AG08396 (cell line): ENCODE data around the gene SPPL2B.
"Not testable (repeated sequence)": the region's sequence is repeated elsewhere in the genome, so short reads cannot be mapped to it uniquely, and the experiment has no call there.

Experiments
- DNase-seq: peaks from one replicate; pipeline ENCODE4 v3.0.0; 2012; ENCODE audit warnings: low spot score, mixed read lengths

The SPPL2B gene, protein sequence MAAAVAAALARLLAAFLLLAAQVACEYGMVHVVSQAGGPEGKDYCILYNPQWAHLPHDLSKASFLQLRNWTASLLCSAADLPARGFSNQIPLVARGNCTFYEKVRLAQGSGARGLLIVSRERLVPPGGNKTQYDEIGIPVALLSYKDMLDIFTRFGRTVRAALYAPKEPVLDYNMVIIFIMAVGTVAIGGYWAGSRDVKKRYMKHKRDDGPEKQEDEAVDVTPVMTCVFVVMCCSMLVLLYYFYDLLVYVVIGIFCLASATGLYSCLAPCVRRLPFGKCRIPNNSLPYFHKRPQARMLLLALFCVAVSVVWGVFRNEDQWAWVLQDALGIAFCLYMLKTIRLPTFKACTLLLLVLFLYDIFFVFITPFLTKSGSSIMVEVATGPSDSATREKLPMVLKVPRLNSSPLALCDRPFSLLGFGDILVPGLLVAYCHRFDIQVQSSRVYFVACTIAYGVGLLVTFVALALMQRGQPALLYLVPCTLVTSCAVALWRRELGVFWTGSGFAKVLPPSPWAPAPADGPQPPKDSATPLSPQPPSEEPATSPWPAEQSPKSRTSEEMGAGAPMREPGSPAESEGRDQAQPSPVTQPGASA

DNA sequence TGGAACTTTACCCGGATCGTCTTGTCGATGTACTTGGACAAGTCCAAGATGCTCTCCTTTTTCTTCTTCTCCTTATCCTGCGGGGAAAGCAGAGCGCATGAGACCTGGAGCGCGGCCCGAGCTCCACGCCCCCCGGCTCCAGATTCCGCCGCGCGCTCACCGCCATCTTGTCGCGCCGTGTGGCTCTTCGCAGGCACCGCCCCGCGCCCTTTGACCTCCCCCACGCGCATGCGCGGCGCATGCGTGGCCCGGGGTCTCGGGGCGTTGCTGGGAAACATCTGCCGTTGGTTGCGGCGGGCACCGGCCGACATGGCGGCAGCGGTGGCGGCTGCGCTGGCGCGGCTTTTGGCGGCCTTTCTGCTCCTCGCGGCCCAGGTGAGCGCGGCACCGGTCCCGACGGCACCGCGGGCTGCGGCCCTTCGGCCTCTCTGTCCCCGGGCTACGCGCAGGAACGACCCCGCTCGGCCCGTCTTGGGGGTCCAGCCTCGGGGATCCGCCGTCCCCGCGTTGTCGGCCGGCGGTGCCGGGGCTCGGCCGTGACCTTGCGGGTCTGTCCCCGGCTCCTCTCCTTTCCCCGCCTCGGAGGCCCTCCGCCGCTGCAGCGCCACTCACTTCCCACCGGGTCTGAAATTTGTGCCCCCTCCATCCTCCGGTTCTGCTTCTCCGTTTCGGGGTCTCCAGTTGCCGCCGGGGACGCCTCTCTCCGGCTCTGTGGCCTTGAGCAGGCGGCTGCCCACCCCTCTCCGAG is at the start of gene SPPL2B, which contains the start of gene LSM7:
Gene SPPL2B, plus strand, starts transcription at position 284 of the 748 bp plus-strand sequence. Its CDS starts 26 bp downstream, at position 310.
Gene LSM7, minus strand, starts transcription at position 186 of the 748 bp plus-strand sequence. Its CDS starts 20 bp downstream, at position 166.
- DNase-seq: peak; percentile 100

DNA sequence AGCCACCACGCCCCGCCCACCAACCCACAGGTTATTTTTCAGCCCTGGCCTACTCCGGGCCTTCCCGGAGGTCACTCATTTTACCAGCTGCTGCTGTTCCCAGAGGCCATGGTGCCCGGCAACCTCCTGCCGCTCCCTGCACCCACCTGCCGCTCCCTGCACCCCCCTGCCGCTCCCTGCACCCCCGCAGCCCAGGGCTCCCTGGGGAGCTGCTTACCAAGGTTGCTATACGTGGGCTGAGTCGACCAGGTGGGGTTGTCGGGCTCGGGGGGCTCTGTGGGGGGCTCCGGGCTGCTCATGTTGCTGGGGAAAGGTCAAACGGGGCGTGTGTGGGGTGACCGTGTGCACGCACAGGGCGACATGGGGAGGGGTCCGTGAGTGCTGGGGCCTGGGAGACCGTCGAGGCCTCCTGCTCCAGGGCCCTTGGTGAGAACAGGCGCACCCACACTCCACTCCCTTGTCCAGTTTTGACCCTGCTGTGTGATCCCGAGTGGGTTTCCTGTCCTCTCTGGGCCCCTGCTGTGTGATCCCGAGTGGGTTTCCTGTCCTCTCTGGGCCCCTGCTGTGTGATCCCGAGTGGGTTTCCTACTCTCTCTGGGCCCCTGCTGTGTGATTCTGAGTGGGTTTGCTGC is 47.7 kb upstream of the SPPL2B start:
- DNase-seq: no peak

DNA sequence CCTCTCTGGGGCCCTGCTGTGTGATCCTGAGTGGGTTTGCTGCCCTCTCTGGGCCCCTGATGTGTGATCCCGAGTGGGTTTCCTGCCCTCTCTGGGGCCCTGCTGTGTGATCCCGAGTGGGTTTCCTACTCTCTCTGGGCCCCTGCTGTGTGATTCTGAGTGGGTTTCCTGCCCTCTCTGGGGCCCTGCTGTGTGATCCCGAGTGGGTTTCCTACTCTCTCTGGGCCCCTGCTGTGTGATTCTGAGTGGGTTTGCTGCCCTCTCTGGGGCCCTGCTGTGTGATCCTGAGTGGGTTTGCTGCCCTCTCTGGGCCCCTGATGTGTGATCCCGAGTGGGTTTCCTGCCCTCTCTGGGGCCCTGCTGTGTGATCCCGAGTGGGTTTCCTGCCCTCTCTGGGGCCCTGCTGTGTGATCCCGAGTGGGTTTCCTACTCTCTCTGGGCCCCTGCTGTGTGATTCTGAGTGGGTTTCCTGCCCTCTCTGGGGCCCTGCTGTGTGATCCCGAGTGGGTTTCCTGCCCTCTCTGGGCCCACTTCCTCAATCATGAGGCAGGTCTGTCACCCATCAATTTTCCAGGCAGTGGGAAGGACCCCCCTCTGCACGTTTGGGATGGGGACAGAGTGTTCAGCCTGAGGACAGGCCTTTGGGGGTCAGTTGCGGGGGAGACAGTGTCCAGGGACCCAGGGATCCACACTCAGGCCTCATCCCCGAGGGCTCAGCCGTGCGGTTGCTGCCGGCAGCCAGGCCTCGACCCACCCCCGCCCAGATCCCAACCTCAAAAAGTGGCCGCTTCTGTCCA is 47.0 kb upstream of the SPPL2B start:
- not testable (repeated sequence) for DNase-seq

GRCh38 chr19:2282062-2282861 is 46.2 kb upstream of the SPPL2B start, which contains the start of gene PEAK3:
Gene PEAK3 (minus strand): TSS chr19:2282175. CDS start chr19:2280931, 1,244 bp downstream.
- DNase-seq: no peak

DNA sequence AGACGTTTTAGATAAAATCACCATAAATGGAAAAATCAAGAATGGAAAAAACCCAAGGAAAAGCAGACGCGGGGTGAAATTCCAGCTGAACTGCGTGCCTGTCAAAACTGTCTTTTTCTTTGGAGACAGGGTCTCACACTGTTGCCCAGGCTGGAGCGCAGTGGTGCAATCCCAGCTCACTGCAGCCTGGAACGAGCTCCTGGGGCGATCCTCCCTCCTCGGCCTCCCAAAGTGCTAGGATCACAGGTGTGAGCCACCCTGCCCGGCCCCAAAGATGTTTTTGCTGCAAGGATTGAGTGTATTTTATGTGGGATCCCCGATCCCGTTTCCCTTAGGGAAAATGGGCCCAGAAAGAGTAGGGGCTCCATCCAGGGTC is 45.6 kb upstream of the SPPL2B start:
- no peak for DNase-seq

DNA sequence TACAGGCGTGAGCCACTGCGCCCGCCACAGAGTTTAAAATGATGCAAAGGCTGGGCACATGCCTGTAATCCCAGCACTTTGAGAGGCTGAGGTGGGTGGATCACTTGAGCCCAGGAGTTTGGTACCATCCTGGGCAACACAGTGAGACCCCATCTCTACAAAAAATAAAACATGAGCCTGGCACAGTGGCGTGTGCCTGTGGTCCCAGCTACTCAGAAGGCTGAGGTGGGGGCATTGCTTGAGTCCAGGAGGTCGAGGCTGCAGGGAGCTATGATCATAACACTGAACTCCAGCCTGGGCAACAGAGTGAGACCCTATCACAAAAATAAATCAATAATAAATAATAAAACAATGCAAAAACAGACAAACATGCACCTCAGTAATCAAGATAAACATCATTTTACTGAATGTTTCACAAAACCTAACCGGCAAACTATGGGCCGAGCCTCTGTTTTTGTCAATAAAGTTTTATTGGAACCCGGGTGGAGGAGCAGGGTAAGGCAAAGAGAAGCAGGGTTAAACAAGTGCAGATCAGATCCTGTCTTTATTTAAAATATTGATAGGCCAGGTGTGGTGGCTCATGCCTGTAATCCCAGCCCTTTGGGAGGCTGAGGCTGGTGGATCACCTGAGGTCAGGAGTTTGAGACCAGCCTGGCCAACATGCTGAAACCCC is 44.5 kb upstream of the SPPL2B start:
- no peak for DNase-seq

GRCh38 chr19:2286402-2287140 is 41.9 kb upstream of the SPPL2B start:
- DNase-seq: no peak

- no peak for DNase-seq
These were observed 40.7 kb upstream of the SPPL2B start for GRCh38 chr19:2287585-2288337.

DNA sequence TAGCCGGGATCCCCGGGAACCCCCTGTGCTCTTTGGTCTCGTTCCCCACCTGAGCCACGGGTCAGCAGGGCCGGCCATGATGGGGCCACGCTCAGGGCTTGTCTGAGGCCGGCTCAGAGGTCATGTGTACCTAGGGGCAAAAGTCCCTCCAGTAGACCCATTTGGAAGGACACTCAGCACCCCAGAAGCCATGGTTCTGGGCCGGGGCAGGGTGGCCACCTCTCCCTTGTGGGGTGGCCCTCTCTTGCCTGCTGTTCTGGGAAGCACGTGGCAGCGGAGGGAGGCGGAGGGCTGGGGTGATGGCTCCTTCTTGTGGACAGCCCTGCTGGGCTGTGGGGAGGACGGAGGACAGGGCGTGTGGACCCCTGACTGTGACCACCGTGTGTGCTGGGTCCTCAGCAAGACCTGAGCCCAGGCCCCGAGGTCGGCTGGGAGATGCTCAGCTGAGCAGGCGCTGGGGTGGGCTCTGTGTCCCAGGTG is 40.1 kb upstream of the SPPL2B start:
- DNase-seq: no peak

- DNase-seq: no peak
These were observed 39.4 kb upstream of the SPPL2B start for GRCh38 chr19:2288818-2289713.

- DNase-seq: no peak
These were observed 38.6 kb upstream of the SPPL2B start for GRCh38 chr19:2289714-2290435.

DNA sequence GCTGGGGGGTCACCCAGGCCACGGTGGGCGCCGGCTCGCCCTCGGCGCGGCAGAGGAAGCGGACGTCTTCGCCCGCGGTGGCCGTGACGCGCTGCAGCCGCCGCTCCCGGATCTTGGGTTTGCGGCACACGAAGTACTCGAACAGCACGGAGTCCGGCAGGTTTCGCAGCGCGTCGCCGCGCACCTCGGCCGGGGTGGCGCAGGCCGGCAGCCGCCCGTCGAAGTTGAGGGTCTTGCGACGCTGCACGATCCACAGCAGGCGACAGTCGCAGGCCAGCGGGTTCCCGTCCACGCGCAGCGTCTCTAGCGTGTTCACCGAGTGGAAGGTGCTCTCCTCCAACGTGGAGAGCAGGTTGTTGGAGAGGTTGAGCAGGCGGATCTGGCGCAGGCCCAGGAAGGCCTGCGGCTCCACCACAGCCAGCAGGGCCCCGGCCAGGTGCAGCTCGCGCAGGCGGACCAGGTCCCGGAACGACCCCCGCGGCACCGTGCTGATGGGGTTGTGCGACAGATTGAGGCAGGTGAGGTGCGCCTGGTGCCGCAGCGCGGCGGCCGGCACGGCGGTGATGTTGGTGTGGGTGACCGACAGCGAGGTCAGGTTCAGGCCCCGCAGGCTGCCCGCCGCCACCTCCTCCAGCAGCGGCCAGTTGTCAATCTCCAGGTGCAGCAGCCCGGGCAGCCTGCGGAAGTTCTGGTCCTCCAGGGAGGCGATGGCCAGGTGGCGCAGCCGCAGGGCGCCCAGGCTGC is 37.9 kb upstream of the SPPL2B start:
- DNase-seq: no peak

GRCh38 chr19:2291185-2291751 is 37.2 kb upstream of the SPPL2B start:
- DNase-seq: no peak

DNA sequence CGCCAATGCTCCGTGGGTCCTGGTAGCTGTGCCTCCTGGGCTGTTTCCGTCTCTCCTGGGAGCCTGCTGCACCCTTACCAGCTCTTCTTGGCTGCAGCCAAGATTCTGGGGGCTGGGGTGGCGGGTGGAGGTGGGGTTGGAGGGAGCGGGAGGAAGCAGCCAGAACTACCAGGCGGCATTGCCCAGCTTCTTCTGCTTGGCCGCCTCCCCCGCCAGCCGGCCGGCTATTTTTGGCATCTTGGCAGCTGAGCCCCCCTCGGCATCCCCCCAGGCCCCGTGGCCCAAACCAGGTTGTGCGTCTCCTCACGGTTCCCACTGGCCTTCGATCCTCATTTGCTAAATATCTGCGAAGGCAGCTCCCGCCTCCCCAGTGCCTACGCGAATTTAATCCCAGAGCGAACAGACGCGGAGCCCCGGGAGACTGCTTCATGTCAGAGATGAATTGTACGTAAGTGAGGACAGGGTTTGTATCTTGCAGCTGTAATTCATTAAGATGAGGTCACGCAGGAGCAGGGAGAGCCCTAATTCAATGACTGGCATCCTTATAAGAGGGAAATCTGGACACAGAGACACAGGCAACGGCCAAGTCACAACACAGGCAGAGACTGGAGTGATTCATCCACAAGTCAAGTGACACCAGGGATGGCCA is 33.7 kb upstream of the SPPL2B start:
- DNase-seq: peak; percentile 82

DNA sequence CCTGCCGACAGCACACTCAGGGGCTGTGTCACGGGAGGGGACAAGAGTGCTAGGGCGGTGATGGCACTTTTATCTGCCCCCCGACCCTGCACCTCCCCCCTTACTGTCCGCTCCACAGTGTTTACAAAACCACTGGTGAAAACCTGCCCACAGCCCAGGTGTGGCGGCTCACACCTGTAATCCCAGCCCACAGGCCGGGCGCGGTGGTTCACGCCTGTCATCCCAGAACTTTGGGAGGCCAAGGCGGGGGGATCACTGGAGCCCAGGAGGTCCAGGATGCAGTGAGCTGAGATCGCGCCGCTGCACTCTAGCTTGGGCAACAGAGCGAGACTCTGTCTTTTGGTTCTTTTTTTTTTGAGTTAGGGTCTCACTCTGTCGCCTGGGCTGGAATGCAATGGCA is 32.3 kb upstream of the SPPL2B start:
- no peak for DNase-seq
